H1 (cell line): ENCODE results near the gene MEF2B. TPM values are rescaled to one million over a fixed set of nuclear protein-coding genes. Genes with fewer than 3 reads are reported as not detected.

Experiments
- CTCF ChIA-PET: fragments of 300-600 bp; sonication (Branson Sonifier 250); formaldehyde crosslinking; loops from one replicate; lab custom pipeline; 2021; ENCODE audit not compliant: partially characterized antibody; lab: Charles Lee
- POLR2A ChIA-PET: fragments of 300-600 bp; sonication (Branson Sonifier 250); formaldehyde crosslinking; loops from one replicate; lab custom pipeline; 2021; ENCODE audit warnings: inconsistent platforms; ENCODE audit not compliant: partially characterized antibody; lab: Charles Lee
- DNase-seq, 2 experiments: peaks; one replicate each; pipeline versions ENCODE4 v3.0.0 to v3.0.0-alpha.2; 2010 to 2022; ENCODE audit warnings: low spot score in 2 of 2, low read depth in 1 of 2, mixed read lengths in 1 of 2
- FAIRE-seq: peaks from 2 replicates; lab custom pipeline; 2011; peaks lifted over from hg19 to GRCh38; lab: Jason Lieb, UNC
- H2AFZ ChIP-seq: 2 replicates; pipeline ENCODE4 v1.8.1; 2012; ENCODE audit warnings: low read length, inconsistent platforms
- H2AK5ac ChIP-seq: 2 replicates; pipeline ENCODE4 v1.6.1; 2013; ENCODE audit warnings: low read depth, low read length
- H2BK120ac ChIP-seq: replicated peaks from 2 replicates; pipeline ENCODE3; 2013; ENCODE audit warnings: low read depth, low read length, inconsistent platforms
- H2BK12ac ChIP-seq: 2 replicates; pipeline ENCODE4 v1.6.1; 2013; ENCODE audit warnings: low read depth, low read length
- H2BK15ac ChIP-seq: 2 replicates; pipeline ENCODE4 v1.6.1; 2013; ENCODE audit warnings: low read length
- H2BK20ac ChIP-seq: 2 replicates; pipeline ENCODE4 v1.6.1; 2013; ENCODE audit warnings: low read length
- H2BK5ac ChIP-seq: 2 replicates; pipeline ENCODE4 v1.6.1; 2013; ENCODE audit warnings: low read depth, low read length
- H3K14ac ChIP-seq: 2 replicates; pipeline ENCODE4 v1.6.1; 2013; ENCODE audit warnings: inconsistent platforms; ENCODE audit not compliant: insufficient read length
- H3K18ac ChIP-seq: 2 replicates; pipeline ENCODE4 v1.6.1; 2013; ENCODE audit warnings: low read length; ENCODE audit errors: extremely low read depth
- H3K23ac ChIP-seq: 2 replicates; pipeline ENCODE4 v1.6.1; 2013; ENCODE audit warnings: inconsistent platforms; ENCODE audit not compliant: insufficient read length
- H3K23me2 ChIP-seq: 2 replicates; pipeline ENCODE4 v1.6.1; 2013; ENCODE audit warnings: low read depth, low read length
- H3K27ac ChIP-seq: 2 replicates; pipeline ENCODE4 v1.6.1; 2011; ENCODE audit warnings: low read depth, low read length, inconsistent platforms
- H3K27me3 ChIP-seq, 4 experiments: replicated peaks in 1 of 4; 1 replicate in 1 of 4; 2 replicates in 3 of 4; pipeline versions ENCODE4 v1.6.1 to v1.8.1; 2011 to 2013; ENCODE audit warnings: low read length in 3 of 4, mild to moderate bottlenecking in 3 of 4, inconsistent platforms in 2 of 4, mixed read lengths in 2 of 4, moderate library complexity in 1 of 4; ENCODE audit not compliant: control insufficient read depth in 3 of 4, insufficient read depth in 3 of 4; ENCODE audit errors: extremely low read depth in 1 of 4
- H3K36me3 ChIP-seq, 4 experiments: 2 replicates each; pipeline versions ENCODE4 v1.6.1 to v1.8.1; 2011 to 2013; ENCODE audit warnings: mild to moderate bottlenecking in 4 of 4, low read length in 3 of 4, moderate library complexity in 2 of 4, control low read depth in 1 of 4, inconsistent platforms in 1 of 4; ENCODE audit not compliant: insufficient read depth in 4 of 4, control insufficient read depth in 2 of 4
- H3K4ac ChIP-seq: replicated peaks from 2 replicates; pipeline ENCODE3; 2013; ENCODE audit warnings: low read length, low read depth, mixed read lengths, inconsistent platforms; ENCODE audit not compliant: insufficient read length
- H3K4me1 ChIP-seq, 4 experiments: replicated peaks in 1 of 4; 1 replicate in 1 of 4; 2 replicates in 3 of 4; pipeline versions ENCODE4 v1.6.1 to v1.8.1; 2011 to 2013; ENCODE audit warnings: low read length in 3 of 4, inconsistent platforms in 2 of 4, mixed read lengths in 1 of 4; ENCODE audit not compliant: insufficient read depth in 4 of 4, control insufficient read depth in 3 of 4
- H3K4me2 ChIP-seq, 2 experiments: 2 replicates each; pipeline versions ENCODE4 v1.6.1 to v1.8.1; 2011 to 2013; ENCODE audit warnings: low read depth in 2 of 2, low read length in 2 of 2, control low read depth in 1 of 2, inconsistent platforms in 1 of 2, mild to moderate bottlenecking in 1 of 2; ENCODE audit not compliant: insufficient read depth in 1 of 2
- H3K4me3 ChIP-seq, 4 experiments: fragments of 200-600, 300-600 bp in 1 of 4; sonication (generic), shearing (Covaris generic), sonication (Bioruptor Twin) in 1 of 4; 2 replicates each; pipeline versions ENCODE4 v1.5.1 to v1.8.1; 2011 to 2016; ENCODE audit warnings: low read length in 4 of 4, low read depth in 3 of 4, control low read depth in 2 of 4, inconsistent platforms in 2 of 4, mild to moderate bottlenecking in 2 of 4, mixed read lengths in 1 of 4, moderate library complexity in 1 of 4; ENCODE audit not compliant: insufficient read depth in 2 of 4; ENCODE audit errors: extremely low read depth in 1 of 4
- H3K56ac ChIP-seq: replicated peaks from 2 replicates; pipeline ENCODE3; 2013; ENCODE audit warnings: low read depth, mild to moderate bottlenecking, mixed read lengths, low read length, inconsistent platforms; ENCODE audit not compliant: insufficient read length
- H3K79me1 ChIP-seq: 2 replicates; pipeline ENCODE4 v1.6.1; 2013; ENCODE audit warnings: low read depth, low read length, control low read depth
- H3K79me2 ChIP-seq, 2 experiments: 2 replicates each; pipeline versions ENCODE4 v1.6.1 to v1.8.1; 2012 to 2013; ENCODE audit warnings: low read length in 2 of 2, mild to moderate bottlenecking in 2 of 2, inconsistent platforms in 1 of 2; ENCODE audit not compliant: insufficient read depth in 2 of 2, control insufficient read depth in 1 of 2
- H3K9ac ChIP-seq, 4 experiments: replicated peaks in 1 of 4; 1 replicate in 1 of 4; 2 replicates in 3 of 4; pipeline versions ENCODE4 v1.6.1 to v1.8.1; 2011 to 2013; ENCODE audit warnings: low read depth in 3 of 4, low read length in 3 of 4, control low read depth in 2 of 4, mild to moderate bottlenecking in 2 of 4, moderate library complexity in 2 of 4, inconsistent platforms in 1 of 4; ENCODE audit errors: extremely low read depth in 1 of 4
- H3K9me3 ChIP-seq, 2 experiments: 2 replicates each; pipeline versions ENCODE4 v1.6.1 to v1.8.1; 2012 to 2013; ENCODE audit warnings: mild to moderate bottlenecking in 2 of 2, moderate library complexity in 2 of 2, control low read depth in 1 of 2, inconsistent platforms in 1 of 2, low read depth in 1 of 2, low read length in 1 of 2, mixed read lengths in 1 of 2; ENCODE audit not compliant: insufficient read depth in 2 of 2
- H4K20me1 ChIP-seq, 2 experiments: replicated peaks in 1 of 2; 2 replicates each; pipeline versions ENCODE3 to v1.8.1; 2011 to 2013; ENCODE audit warnings: inconsistent platforms in 2 of 2, low read length in 2 of 2, mild to moderate bottlenecking in 1 of 2; ENCODE audit not compliant: insufficient read depth in 2 of 2, control insufficient read depth in 1 of 2
- H4K5ac ChIP-seq: 2 replicates; pipeline ENCODE4 v1.6.1; 2013; ENCODE audit warnings: low read length, low read depth, mixed read lengths, inconsistent platforms; ENCODE audit not compliant: insufficient read length
- H4K8ac ChIP-seq: 2 replicates; pipeline ENCODE4 v1.8.0; 2013; ENCODE audit warnings: mild to moderate bottlenecking, moderate library complexity, low read length, inconsistent platforms; ENCODE audit not compliant: insufficient read depth; ENCODE audit errors: extremely low read depth
- H4K91ac ChIP-seq: replicated peaks from 2 replicates; pipeline ENCODE3; 2013; ENCODE audit warnings: low read length, mixed read lengths, inconsistent platforms; ENCODE audit not compliant: insufficient read length
- ATF2 ChIP-seq: IDR thresholded peaks from 2 replicates; pipeline ENCODE4 v1.6.1; 2012; ENCODE audit warnings: low read length, inconsistent platforms
- EP300 ChIP-seq, 2 experiments: IDR thresholded peaks; 1 replicate in 1 of 2; 2 replicates in 1 of 2; pipeline ENCODE4 v1.6.1; 2011 to 2012; ENCODE audit warnings: low read depth in 2 of 2, low read length in 2 of 2, mild to moderate bottlenecking in 2 of 2, borderline replicate concordance in 1 of 2, inconsistent platforms in 1 of 2, moderate library complexity in 1 of 2
- JUN ChIP-seq: IDR thresholded peaks from 2 replicates; pipeline ENCODE4 v1.6.1; 2011; ENCODE audit warnings: low read depth, mild to moderate bottlenecking, improper control_type of control experiment, low read length
- KDM1A ChIP-seq: fragments of 200-600, 300-600 bp; sonication (generic); IDR thresholded peaks from 2 replicates; pipeline ENCODE4 v1.7.1; 2016; ENCODE audit warnings: mild to moderate bottlenecking, low read length, borderline replicate concordance
- KDM4A ChIP-seq: IDR thresholded peaks from one replicate; pipeline ENCODE4 v1.7.1; 2012; ENCODE audit warnings: low read depth, mild to moderate bottlenecking, moderate library complexity, low read length, inconsistent platforms; ENCODE audit not compliant: severe bottlenecking
- POLR2A ChIP-seq, 2 experiments: IDR thresholded peaks; 1 replicate in 1 of 2; 2 replicates in 1 of 2; pipeline ENCODE4 v1.6.1; 2011; ENCODE audit warnings: low read depth in 2 of 2, low read length in 2 of 2, mild to moderate bottlenecking in 2 of 2; ENCODE audit errors: control extremely low read depth in 1 of 2
- RNF2 ChIP-seq: fragments of 200-900, 300-1000 bp; sonication (generic); IDR thresholded peaks from 2 replicates; pipeline ENCODE4 v1.7.1; 2016; ENCODE audit warnings: borderline replicate concordance, low read depth, mild to moderate bottlenecking, antibody characterized with exemption, low read length; ENCODE audit not compliant: poor library complexity, severe bottlenecking; ENCODE audit errors: missing control alignments
- TAF1 ChIP-seq: IDR thresholded peaks from 2 replicates; pipeline ENCODE4 v1.6.1; 2011; ENCODE audit warnings: mild to moderate bottlenecking, low read depth, low read length
- USF2 ChIP-seq: IDR thresholded peaks from 2 replicates; pipeline ENCODE4 v1.6.1; 2011; ENCODE audit warnings: low read length, improper control_type of control experiment
- YY1 ChIP-seq: IDR thresholded peaks from 2 replicates; pipeline ENCODE4 v1.6.1; 2011; ENCODE audit warnings: low read depth, mild to moderate bottlenecking, low read length
- WGBS, 2 experiments: shearing (Covaris generic) in 1 of 2; methylation state at CpG; one replicate each; pipeline versions ENCODE4 v1.1.6 to v1.1.7; 2013 to 2015; ENCODE audit warnings: low lambda C conversion rate in 2 of 2, mixed read lengths in 2 of 2, inconsistent platforms in 1 of 2, low coverage in 1 of 2, missing lambda C conversion rate in 1 of 2; ENCODE audit not compliant: insufficient replicate concordance in 2 of 2, insufficient coverage in 1 of 2, insufficient read length in 1 of 2; ENCODE audit errors: extremely low coverage in 1 of 2, missing lambda C conversion rate in 1 of 2; 5-methylcytosine and 5-hydroxymethylcytosine counted together
- polyA plus RNA-seq, 7 experiments: library from polyadenylated mRNA; depleted of rRNA in 3 of 7; stranded (reverse) in 5 of 7; unstranded in 2 of 7; fragments of >200 nt in 5 of 7; fragments of 200-250 nt in 2 of 7; gene quantifications; 1 replicate in 5 of 7; 2 replicates in 1 of 7; 4 replicates in 1 of 7; pipeline versions ENCODE4 v1.2.1 to v1.2.3, GENCODE V29; 2011 to 2013; ENCODE audit warnings: missing spikeins in 2 of 7, mixed read lengths in 2 of 7
- total RNA-seq: library from RNA; stranded (reverse); fragmentation: NEBNext Ultra II Directional; extraction: Animal tissue kit (Norgen Biotek cat#: 25700); gene quantifications from 2 replicates; pipeline ENCODE4 v1.2.1, GENCODE V29; 2021

Gene MEF2B
- total and polyA plus RNA-seq, 2 of the 8 experiments (the other 6 are each of a cell fraction or from before 2014, with no cell fraction given): 2.8 to 3.7 TPM

DNA sequence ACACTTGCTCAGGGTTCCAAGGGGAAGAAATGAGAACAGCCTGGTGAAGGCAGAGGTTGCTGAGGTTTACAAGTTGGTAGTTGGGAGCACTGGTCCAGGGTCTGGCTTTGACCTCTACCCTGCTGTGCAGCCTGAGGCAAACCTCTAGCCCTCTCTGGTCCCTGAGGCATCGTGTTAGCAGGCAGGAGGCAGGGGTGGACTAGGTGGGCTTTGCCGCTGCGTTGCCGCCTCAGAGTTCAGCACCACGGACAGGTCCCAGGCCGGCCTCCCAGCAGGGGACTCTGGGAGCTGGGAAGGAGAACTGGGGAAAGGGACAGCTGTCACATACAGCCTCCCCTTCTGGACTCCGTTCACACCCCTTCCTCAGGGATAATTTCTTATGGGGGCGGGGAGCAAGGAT, 44.8 kb upstream of the MEF2B start:
- Histone ChIP-seq H2AK5ac (no peak overlapping the region), H3K79me2 (no peaks in the 10 kb centered on the region), H3K27me3 (peaks cover 11 to 35% (median 30%) of the 10 kb centered on the region in 4 experiments), H3K9me3 (no peaks in the 10 kb centered on the region), H4K91ac (no peak overlapping the region), H4K8ac (no peak overlapping the region), H4K20me1 (peaks cover 3 to 14% of the 10 kb centered on the region in 2 experiments), H3K23ac (no peak overlapping the region), H2BK12ac (no peak overlapping the region), H3K18ac (no peak overlapping the region), H3K27ac (no peak overlapping the region), H3K56ac (no peak overlapping the region), H3K4ac (no peak overlapping the region), H3K14ac (no peak overlapping the region), H2BK20ac (no peak overlapping the region), H3K79me1 (no peaks in the 10 kb centered on the region), H4K5ac (no peak overlapping the region), H2BK5ac (no peak overlapping the region), H3K9ac (no peak overlapping the region), H2BK120ac (no peak overlapping the region), H3K36me3 (no peaks in the 10 kb centered on the region), H2BK15ac (no peak overlapping the region), H3K23me2 (peaks cover 3% of the 10 kb centered on the region; the same call in 1 of the 2 replicates), H3K4me2 (no peak overlapping the region), H3K4me3 (no peak overlapping the region), H2AFZ (no peak overlapping the region), H3K4me1 (peaks cover 0 to 16% (median 10%) of the 10 kb centered on the region in 4 experiments; a peak in 6 of 7 replicates)
- CTCF ChIA-PET: interaction anchor here (0.9 to 3.3 kb wide), 4 partner anchors 10 to 99 kb away, joined by 3 to 16 read pairs (median 4); no protein-coding TSS in a partner anchor
- WGBS, 2 experiments: 7% methylated on average over 7 of the region's 8 CpGs; no CpG with 5 or more reads in 1 of the 2 experiments
- DNase-seq (peak in 1 of 2 experiments; percentile 100), FAIRE-seq (peak; percentile 82)
- POLR2A ChIA-PET: interaction anchor here (1.0 to 7.4 kb wide), 4 partner anchors 10 to 44 kb away, joined by 4 to 45 read pairs (median 6); partner anchors contain the start of genes BORCS8, NR2C2AP and RFXANK
- no peak for TF ChIP-seq YY1
- TF ChIP-seq EP300 (IDR thresholded peaks at IDR 0.05; ENCODE audit: borderline replicate concordance in 1 of 2, low read depth in 2 of 2, low read length in 2 of 2): no peak
- TF ChIP-seq TAF1: no peak
- TF ChIP-seq RNF2: no peak
- peak; percentile 94; the same call in 1 of the 2 replicates for TF ChIP-seq KDM1A
- TF ChIP-seq KDM4A: no peak
- TF ChIP-seq ATF2: no peak
- no peak for TF ChIP-seq USF2
- no peak for TF ChIP-seq POLR2A (IDR thresholded peaks at IDR 0.05; ENCODE audit: control extremely low read depth in 1 of 2, low read depth in 2 of 2, low read length in 2 of 2)
- TF ChIP-seq JUN: no peak
